HL-60 (cell line): ENCODE results near the gene PCNX3.

Experiments
- DNase-seq, 2 experiments: peaks; one replicate each; pipeline ENCODE4 v3.0.0-alpha.2; 2010 to 2020; ENCODE audit warnings: low read depth in 1 of 2, low spot score in 1 of 2
- H3K27ac ChIP-seq: fragments of 250-450 bp; sonication (Bioruptor Pico); replicated peaks from 2 replicates; pipeline ENCODE4 v1.5.1; 2020; ENCODE audit warnings: mild to moderate bottlenecking, moderate library complexity
- H3K27me3 ChIP-seq: fragments of 250-450 bp; sonication (Bioruptor Pico); 2 replicates; pipeline ENCODE4 v1.5.1; 2021; ENCODE audit warnings: mild to moderate bottlenecking, moderate library complexity; ENCODE audit not compliant: insufficient read depth, poor library complexity, severe bottlenecking
- H3K4me3 ChIP-seq: replicated peaks from 2 replicates; pipeline ENCODE4 v1.5.1; 2011; ENCODE audit warnings: mild to moderate bottlenecking, control low read depth, low read length; ENCODE audit not compliant: insufficient read depth
- GABPA ChIP-seq: IDR thresholded peaks from 2 replicates; pipeline ENCODE4 v1.6.1; 2012; ENCODE audit warnings: low read depth
- POLR2AphosphoS5 ChIP-seq: IDR thresholded peaks from 2 replicates; pipeline ENCODE4 v1.6.1; 2012; ENCODE audit warnings: low read depth
- SPI1 ChIP-seq: IDR thresholded peaks from 2 replicates; pipeline ENCODE4 v1.6.1; 2012; ENCODE audit warnings: low read depth, mild to moderate bottlenecking, borderline replicate concordance
- TF ChIP-seq, protein P1 (sequence below): IDR thresholded peaks from one replicate; pipeline ENCODE4 v1.5.1; 2011; ENCODE audit warnings: low read length, control low read depth, inconsistent platforms; ENCODE audit not compliant: insufficient read depth
- TF ChIP-seq, protein P2 (sequence below): IDR thresholded peaks from 2 replicates; pipeline ENCODE4 v1.6.1; 2012; ENCODE audit warnings: low read depth; ENCODE audit not compliant: insufficient replicate concordance

PCNX3 gene

DNA sequence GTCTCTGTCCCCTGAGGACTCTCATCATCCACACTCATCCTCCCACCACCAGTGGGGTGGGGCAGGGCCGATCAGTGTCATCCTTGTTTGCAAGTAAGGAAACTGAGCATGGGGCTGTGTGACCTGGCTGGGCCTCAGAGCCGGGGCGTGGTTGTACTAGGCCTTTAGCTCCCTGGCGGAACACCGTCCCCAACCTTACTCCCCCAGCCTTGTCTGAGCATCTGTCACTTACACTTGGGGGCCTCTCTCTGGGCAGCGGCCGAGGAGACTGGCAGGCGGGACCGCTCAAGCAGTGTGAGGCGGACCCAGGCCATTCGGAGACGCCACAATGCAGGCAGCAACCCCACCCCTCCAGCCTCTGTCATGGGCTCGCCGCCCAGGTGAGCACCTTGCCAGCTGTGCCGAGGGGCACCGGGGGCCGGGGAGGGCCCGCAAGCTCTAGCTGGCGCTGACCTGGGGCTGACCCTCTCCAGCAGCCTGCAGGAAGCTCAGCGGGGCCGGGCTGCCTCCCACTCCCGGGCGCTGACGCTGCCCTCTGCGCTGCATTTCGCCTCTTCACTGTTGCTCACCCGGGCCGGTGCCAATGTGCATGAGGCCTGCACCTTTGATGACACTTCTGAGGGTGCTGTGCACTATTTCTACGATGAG, 3.8 kb downstream of the PCNX3 start:
- Histone ChIP-seq H3K27me3 (no peaks in the 10 kb centered on the region), H3K27ac (no peak overlapping the region), H3K4me3 (no peak overlapping the region)
- DNase-seq: no peak
- no peak for TF ChIP-seq POLR2AphosphoS5

DNA sequence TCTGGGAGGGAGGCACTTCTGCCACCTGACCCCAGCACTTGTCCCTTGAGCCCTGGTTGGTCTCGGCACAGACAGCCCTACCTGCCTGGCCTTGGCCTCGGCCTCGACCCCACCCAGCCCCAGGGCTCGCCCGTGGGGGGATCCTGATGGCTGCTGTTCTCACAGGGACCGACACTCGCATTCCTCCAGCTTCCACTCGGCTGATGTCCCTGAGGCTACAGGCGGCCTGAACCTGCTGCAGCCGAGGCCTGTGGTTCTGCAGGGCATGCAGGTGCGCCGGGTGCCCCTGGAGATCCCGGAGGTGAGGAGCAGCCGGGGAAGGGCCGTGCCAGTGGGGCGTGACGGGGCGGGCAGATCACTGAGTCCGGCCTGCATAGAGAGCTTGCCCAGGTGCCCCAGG, 5.1 kb downstream of the PCNX3 start:
- Histone ChIP-seq H3K27me3 (no peaks in the 10 kb centered on the region), H3K4me3 (no peak overlapping the region), H3K27ac (no peak overlapping the region)
- TF ChIP-seq, protein P1, sequence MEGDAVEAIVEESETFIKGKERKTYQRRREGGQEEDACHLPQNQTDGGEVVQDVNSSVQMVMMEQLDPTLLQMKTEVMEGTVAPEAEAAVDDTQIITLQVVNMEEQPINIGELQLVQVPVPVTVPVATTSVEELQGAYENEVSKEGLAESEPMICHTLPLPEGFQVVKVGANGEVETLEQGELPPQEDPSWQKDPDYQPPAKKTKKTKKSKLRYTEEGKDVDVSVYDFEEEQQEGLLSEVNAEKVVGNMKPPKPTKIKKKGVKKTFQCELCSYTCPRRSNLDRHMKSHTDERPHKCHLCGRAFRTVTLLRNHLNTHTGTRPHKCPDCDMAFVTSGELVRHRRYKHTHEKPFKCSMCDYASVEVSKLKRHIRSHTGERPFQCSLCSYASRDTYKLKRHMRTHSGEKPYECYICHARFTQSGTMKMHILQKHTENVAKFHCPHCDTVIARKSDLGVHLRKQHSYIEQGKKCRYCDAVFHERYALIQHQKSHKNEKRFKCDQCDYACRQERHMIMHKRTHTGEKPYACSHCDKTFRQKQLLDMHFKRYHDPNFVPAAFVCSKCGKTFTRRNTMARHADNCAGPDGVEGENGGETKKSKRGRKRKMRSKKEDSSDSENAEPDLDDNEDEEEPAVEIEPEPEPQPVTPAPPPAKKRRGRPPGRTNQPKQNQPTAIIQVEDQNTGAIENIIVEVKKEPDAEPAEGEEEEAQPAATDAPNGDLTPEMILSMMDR: no peak
- no peak for TF ChIP-seq SPI1
- no peak for TF ChIP-seq GABPA
- TF ChIP-seq, protein P2, sequence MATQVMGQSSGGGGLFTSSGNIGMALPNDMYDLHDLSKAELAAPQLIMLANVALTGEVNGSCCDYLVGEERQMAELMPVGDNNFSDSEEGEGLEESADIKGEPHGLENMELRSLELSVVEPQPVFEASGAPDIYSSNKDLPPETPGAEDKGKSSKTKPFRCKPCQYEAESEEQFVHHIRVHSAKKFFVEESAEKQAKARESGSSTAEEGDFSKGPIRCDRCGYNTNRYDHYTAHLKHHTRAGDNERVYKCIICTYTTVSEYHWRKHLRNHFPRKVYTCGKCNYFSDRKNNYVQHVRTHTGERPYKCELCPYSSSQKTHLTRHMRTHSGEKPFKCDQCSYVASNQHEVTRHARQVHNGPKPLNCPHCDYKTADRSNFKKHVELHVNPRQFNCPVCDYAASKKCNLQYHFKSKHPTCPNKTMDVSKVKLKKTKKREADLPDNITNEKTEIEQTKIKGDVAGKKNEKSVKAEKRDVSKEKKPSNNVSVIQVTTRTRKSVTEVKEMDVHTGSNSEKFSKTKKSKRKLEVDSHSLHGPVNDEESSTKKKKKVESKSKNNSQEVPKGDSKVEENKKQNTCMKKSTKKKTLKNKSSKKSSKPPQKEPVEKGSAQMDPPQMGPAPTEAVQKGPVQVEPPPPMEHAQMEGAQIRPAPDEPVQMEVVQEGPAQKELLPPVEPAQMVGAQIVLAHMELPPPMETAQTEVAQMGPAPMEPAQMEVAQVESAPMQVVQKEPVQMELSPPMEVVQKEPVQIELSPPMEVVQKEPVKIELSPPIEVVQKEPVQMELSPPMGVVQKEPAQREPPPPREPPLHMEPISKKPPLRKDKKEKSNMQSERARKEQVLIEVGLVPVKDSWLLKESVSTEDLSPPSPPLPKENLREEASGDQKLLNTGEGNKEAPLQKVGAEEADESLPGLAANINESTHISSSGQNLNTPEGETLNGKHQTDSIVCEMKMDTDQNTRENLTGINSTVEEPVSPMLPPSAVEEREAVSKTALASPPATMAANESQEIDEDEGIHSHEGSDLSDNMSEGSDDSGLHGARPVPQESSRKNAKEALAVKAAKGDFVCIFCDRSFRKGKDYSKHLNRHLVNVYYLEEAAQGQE: no peak
- no peak for TF ChIP-seq POLR2AphosphoS5
- DNase-seq: no peak

DNA sequence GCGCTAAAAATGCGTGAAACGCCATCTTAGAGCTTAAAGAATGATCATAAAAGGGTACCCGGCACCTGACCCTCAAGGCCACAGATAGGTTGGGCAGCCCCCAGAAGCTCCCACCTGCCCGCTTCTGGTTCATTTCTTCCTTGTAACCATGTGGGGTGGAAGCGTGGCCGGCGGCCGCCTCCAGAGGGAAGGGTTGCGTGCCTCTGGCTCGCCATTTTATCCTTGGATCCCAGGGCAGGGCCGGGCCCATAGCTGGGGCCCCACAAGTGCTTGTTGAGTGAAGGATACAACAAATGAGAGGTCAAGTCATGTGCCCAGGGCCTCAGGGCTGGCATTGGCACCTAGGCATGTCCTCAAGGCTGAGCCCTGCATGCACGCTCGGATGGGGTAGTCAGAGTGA, 5.9 kb downstream of the PCNX3 start:
- no peak for DNase-seq
- H3K4me3 ChIP-seq: no peak overlapping the region
- no peak for TF ChIP-seq POLR2AphosphoS5
- TF ChIP-seq SPI1: no peak
- TF ChIP-seq, protein P2: no peak
- TF ChIP-seq, protein P1: no peak
- TF ChIP-seq GABPA: no peak
- H3K27ac ChIP-seq: no peak overlapping the region
- no peaks in the 10 kb centered on the region for H3K27me3 ChIP-seq

DNA sequence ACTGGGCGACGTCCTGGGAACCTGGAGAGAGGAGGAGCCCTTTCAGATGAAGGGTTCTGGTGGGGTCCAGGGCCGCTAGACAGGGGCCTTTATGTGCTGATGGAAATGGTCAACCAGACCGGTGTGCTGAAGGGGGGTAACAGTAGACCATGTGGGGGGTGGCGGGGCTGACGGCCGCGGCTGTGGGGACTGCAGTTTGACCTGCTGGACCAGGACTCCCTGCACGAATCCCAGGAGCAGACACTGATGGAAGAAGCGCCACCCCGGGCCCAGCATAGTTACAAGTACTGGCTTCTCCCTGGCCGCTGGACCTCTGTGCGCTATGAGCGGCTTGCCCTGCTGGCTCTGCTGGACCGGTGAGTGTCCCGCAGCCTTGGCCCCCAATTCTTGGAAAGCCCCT, 6.4 kb downstream of the PCNX3 start:
- no peaks in the 10 kb centered on the region for H3K27me3 ChIP-seq
- no peak for DNase-seq

More for the DNA sequence above, 6.4 kb downstream of the PCNX3 start:
- no peak for TF ChIP-seq GABPA
- TF ChIP-seq, protein P1: no peak
- TF ChIP-seq POLR2AphosphoS5: no peak
- TF ChIP-seq, protein P2: no peak
- no peak for TF ChIP-seq SPI1
- Histone ChIP-seq H3K4me3 (no peak overlapping the region), H3K27ac (no peak overlapping the region)
